Duodenal mucosa (tissue), 2 donors: ENCODE measurements around the gene CCNB1.
"Not testable (repeated sequence)": the region's sequence is repeated elsewhere in the genome, so short reads cannot be mapped to it uniquely, and the experiment has no call there.

Experiments
- H3K27ac ChIP-seq: one replicate; pipeline ENCODE4 v1.7.0; 2013; ENCODE audit warnings: low read depth, low read length
- H3K27me3 ChIP-seq, 2 donors: one replicate each; pipeline ENCODE4 v1.7.0; 2013; ENCODE audit warnings: low read length in 2 of 2, control low read depth in 1 of 2; ENCODE audit not compliant: insufficient read depth in 2 of 2, control insufficient read depth in 1 of 2
- H3K36me3 ChIP-seq, 2 donors: one replicate each; pipeline ENCODE4 v1.7.0; 2013; ENCODE audit warnings: low read length in 2 of 2, control low read depth in 1 of 2; ENCODE audit not compliant: insufficient read depth in 2 of 2, control insufficient read depth in 1 of 2
- H3K4me1 ChIP-seq, 2 donors: one replicate each; pipeline ENCODE4 v1.7.0; 2013; ENCODE audit warnings: low read length in 2 of 2, control low read depth in 1 of 2; ENCODE audit not compliant: insufficient read depth in 2 of 2, control insufficient read depth in 1 of 2
- H3K4me3 ChIP-seq, 2 donors: one replicate each; pipeline ENCODE4 v1.7.0; 2013; ENCODE audit warnings: low read length in 2 of 2, low read depth in 1 of 2
- H3K9ac ChIP-seq, 2 donors: one replicate each; pipeline ENCODE4 v1.7.0; 2013; ENCODE audit warnings: low read length in 2 of 2, low read depth in 1 of 2
- H3K9me3 ChIP-seq, 2 donors: one replicate each; pipeline ENCODE4 v1.7.0; 2013; ENCODE audit warnings: low read length in 2 of 2, control low read depth in 1 of 2; ENCODE audit not compliant: control insufficient read depth in 1 of 2

The CCNB1 gene

DNA sequence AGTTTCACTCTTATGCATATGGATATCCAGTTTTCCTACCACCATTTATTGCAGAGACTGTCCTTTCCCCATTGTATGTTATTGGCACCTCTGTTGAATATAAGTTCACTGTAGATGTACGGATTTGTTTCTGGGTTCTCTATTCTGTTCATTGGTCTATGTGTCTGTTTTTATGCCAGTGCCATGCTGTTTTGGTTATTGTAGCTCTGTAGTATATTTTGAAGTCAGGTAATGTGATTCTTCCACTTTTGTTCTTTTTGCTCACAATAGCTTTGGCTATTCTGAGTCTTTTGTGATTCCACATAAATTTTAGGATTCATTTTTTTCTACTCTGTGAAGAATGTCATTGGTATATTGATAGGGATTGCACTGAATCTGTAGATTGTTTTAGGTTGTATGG, 26.1 kb upstream of the CCNB1 start:
- Histone ChIP-seq H3K4me3 (no peak overlapping the region), H3K9me3 (no peaks in the 10 kb centered on the region), H3K4me1 (no peaks in the 10 kb centered on the region), H3K9ac (no peak overlapping the region), H3K27me3 (no peaks in the 10 kb centered on the region), H3K27ac (no peak overlapping the region), H3K36me3 (no peaks in the 10 kb centered on the region)

DNA sequence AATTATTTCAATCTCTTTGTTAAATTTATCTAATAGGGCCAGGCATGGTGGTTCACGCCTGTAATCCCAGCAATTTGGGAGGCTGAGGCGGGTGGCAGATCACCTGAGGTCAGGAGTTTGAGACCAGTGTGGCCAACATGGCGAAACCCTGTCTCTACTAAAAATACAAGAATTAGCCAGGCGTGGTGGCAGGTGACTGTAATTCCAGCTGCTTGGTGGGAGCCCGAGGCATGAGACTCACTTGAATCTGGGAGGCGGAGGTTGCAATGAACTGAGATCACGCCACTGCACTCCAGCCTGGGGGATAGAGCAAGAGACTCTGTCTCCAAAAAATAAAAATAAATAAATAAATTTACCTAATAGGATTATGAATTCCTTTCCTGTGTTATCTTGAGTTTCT, 18.4 kb upstream of the CCNB1 start:
- not testable (repeated sequence) for H3K4me3 ChIP-seq, H3K9ac ChIP-seq, H3K9me3 ChIP-seq, H3K27ac ChIP-seq, H3K36me3 ChIP-seq, H3K27me3 ChIP-seq, H3K4me1 ChIP-seq

DNA sequence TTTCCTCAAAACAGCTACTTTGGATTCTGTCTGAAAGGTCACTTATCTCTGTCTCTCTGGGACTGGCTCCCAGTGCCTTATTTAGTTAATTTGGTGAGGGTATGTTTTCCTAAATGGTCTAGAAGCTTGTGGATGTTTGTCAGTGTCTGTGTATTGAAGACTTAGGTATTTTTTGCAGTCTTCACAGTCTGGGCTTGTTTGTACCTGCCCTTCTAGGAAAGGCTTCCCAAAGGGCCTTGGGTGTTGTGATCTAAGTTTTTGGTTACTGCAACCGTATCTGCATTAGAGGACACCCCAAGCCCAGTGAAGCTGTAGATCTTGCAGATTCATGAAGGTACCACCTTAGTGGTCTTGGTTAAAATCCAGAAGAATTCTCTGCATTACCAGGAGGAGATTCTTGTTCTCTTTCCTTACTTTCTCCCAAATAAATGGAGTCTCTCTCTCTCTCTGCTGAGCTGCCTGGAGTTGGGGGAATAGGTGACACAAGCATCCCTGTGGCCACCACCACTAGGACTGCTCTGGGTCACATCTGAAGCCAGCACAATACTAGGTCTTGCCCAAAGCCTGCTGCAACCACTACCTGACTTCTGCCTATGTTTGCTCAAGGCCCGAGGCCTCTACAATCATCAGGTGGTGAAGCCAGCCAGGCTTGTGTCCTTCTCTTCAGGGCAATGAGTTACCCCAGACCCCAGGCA, 17.8 kb upstream of the CCNB1 start:
- H3K9ac ChIP-seq = no peak overlapping the region
- no peak overlapping the region for H3K27ac ChIP-seq
- no peaks in the 10 kb centered on the region for H3K9me3 ChIP-seq
- no peaks in the 10 kb centered on the region for H3K27me3 ChIP-seq
- H3K4me3 ChIP-seq = no peak overlapping the region
- H3K4me1 ChIP-seq = no peaks in the 10 kb centered on the region
- no peaks in the 10 kb centered on the region for H3K36me3 ChIP-seq

DNA sequence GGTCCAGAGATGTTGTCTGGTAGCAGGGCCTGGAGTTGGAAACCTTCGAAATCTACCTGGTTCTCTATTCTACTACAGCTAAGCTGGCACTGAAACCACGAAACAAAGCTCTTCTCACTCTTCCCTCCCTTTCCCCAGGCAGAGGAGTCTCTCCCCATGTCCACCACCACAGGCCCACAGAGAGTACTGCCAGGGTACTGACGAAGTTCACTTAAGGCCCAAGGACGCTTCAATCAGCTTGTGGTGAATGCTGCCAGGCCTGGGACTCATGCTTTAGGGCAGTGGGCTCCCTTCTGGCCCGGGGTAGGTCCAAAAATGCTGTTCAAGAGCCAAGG, 17.3 kb upstream of the CCNB1 start:
- H3K4me1 ChIP-seq = no peaks in the 10 kb centered on the region
- H3K9ac ChIP-seq = no peak overlapping the region
- H3K9me3 ChIP-seq = no peaks in the 10 kb centered on the region
- no peaks in the 10 kb centered on the region for H3K36me3 ChIP-seq
- no peak overlapping the region for H3K4me3 ChIP-seq
- no peaks in the 10 kb centered on the region for H3K27me3 ChIP-seq
- H3K27ac ChIP-seq = no peak overlapping the region

DNA sequence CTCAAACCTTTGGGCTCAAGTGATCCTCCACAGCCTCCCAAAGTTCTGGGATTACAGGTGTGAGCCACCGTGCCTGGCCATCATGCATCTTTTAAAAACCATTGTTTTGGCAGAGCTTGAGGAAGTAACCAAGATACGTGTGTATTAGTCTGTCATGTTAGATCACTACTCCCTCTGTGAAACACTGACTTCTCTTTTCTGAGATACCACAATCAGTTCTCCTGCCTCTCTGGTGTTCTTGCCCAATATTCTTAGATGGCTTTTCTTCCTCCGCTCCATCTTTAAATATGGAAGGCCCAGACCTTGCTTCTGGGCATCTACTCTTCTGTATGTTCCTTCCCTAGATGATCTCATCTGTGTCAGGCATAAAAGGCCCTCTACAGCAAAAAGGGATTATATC, 14.2 kb upstream of the CCNB1 start:
- Histone ChIP-seq H3K36me3 (no peaks in the 10 kb centered on the region), H3K4me1 (no peaks in the 10 kb centered on the region)

DNA sequence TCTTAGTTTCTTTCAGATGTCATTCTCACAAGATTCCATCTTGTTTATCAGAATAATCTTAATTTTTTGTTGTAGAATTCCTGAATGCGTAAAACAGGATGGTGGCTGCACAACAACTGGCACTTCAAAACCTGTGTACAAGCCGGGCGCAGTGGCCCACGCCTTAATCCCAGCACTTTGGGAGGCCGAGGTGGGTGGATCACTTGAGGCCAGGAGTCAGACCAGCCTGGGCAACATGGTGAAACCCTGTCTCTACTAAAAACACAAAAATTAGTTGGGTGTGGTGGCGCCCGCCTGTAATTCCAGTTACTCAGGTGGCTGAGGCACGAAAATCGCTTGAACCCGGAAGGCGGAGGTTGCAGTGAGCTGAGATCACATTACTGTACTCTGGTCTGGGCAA, 10.5 kb upstream of the CCNB1 start:
- H3K27me3 ChIP-seq = no peaks in the 10 kb centered on the region
- H3K9ac ChIP-seq = no peak overlapping the region
- H3K9me3 ChIP-seq = no peaks in the 10 kb centered on the region
- H3K4me3 ChIP-seq = no peak overlapping the region
- no peaks in the 10 kb centered on the region for H3K36me3 ChIP-seq
- no peaks in the 10 kb centered on the region for H3K4me1 ChIP-seq
- no peak overlapping the region for H3K27ac ChIP-seq

More for the DNA sequence above, 14.2 kb upstream of the CCNB1 start:
- Histone ChIP-seq H3K9me3 (no peaks in the 10 kb centered on the region), H3K4me3 (no peak overlapping the region), H3K9ac (no peak overlapping the region), H3K27ac (no peak overlapping the region), H3K27me3 (no peaks in the 10 kb centered on the region)

DNA sequence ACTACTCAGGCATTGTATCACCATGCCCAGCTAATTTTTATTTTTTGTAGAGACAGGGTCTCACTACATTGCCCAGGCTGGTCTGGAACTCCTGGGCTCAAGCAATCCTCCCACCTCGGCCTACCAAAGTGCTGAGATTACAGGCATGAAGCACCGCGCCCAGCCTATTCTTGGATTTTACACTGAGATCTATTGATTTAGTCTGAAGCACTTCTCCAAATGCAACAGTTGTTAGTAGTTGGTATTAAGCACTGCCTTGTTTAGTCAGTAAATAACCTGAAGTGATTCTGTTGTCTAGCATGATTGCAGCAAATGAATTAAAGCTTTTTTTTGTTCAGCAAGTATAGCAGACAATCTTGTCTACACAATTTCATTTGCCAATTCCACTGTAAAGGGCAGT, 8.9 kb upstream of the CCNB1 start:
- H3K4me3 ChIP-seq = no peak overlapping the region
- H3K36me3 ChIP-seq = no peaks in the 10 kb centered on the region
- no peaks in the 10 kb centered on the region for H3K9me3 ChIP-seq
- H3K9ac ChIP-seq = no peak overlapping the region
- H3K27me3 ChIP-seq = no peaks in the 10 kb centered on the region
- H3K27ac ChIP-seq = no peak overlapping the region
- no peaks in the 10 kb centered on the region for H3K4me1 ChIP-seq

DNA sequence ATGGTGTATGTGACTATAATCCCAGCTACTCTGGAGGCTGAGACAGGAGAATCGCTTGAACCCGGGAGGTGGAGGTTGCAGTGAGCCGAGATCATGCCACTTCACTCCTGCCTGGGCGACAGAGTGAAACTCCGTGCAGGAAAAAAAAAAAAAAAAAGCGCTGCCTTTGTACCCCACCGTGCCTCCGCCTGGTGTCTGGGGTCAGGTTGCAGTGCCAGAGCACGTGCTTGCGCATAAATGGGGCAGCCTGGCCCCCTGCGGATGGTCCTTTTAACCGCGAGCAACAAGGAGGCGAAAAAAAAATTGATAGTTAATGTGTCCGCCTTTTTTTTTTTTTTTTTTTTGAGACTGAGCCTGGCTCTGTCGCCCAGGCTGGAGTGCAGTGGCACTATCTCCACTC, 6.3 kb upstream of the CCNB1 start:
- H3K36me3 ChIP-seq = no peaks in the 10 kb centered on the region
- no peaks in the 10 kb centered on the region for H3K9me3 ChIP-seq
- H3K4me1 ChIP-seq = no peaks in the 10 kb centered on the region
- H3K27me3 ChIP-seq = no peaks in the 10 kb centered on the region
- no peak overlapping the region for H3K9ac ChIP-seq
- H3K4me3 ChIP-seq = no peak overlapping the region
- H3K27ac ChIP-seq = no peak overlapping the region

DNA sequence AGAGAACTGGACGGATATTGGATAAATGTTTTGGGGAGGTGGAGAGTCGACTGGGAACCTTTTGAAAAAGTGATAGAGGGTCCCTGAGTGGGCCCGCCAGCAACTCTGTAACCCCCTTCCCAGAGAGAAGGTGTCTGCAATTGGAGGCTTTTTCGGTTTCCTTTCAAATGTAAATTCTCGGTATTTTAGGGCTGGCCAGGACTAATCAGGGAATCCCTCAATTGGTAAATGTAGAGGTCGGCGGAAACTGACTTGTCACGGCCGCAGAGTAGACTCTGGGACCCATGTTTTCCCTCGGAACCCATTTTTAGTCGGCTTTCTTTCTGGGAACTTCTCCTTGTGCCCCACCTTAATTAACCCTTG, 524 bp downstream of the CCNB1 start:
- peak overlapping the region; percentile 81 to 91 for H3K4me3 ChIP-seq
- peaks cover 16 to 18% of the 10 kb centered on the region in 2 donors for H3K4me1 ChIP-seq
- peak overlapping the region; percentile 59 to 85 for H3K9ac ChIP-seq
- H3K36me3 ChIP-seq = peaks cover 0 to 2% of the 10 kb centered on the region in 2 donors
- H3K27me3 ChIP-seq = no peaks in the 10 kb centered on the region
- H3K9me3 ChIP-seq = no peaks in the 10 kb centered on the region
- no peak overlapping the region for H3K27ac ChIP-seq

DNA sequence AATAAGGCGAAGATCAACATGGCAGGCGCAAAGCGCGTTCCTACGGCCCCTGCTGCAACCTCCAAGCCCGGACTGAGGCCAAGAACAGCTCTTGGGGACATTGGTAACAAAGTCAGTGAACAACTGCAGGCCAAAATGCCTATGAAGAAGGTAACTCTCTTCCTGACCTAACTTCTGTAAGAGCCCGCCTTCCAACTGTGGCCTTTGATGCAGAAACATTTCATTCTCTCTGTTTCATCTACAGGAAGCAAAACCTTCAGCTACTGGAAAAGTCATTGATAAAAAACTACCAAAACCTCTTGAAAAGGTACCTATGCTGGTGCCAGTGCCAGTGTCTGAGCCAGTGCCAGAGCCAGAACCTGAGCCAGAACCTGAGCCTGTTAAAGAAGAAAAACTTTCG, 979 bp downstream of the CCNB1 start:
- peak overlapping the region; percentile 59 to 85 for H3K9ac ChIP-seq

DNA sequence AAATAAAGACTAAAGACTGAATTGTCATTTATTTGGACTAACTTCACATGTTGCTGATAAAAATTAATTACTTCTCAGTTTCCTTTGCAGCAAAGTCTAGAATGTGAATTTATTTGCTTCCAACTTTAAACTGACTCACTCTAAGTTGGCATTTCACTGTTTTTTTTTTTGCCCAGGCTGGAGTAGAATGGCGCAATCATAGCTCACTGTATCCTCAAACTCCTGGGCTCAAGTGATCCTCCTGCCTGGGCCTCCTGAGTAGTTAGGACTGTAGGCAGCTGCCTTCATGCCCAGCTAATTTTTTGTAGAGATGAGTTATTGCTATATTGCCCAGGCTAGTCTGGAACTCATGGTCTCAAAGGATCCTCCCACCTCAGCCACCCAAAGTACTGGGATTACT, 3.5 kb downstream of the CCNB1 start:
- H3K4me3 ChIP-seq = no peak overlapping the region
- H3K36me3 ChIP-seq = peaks cover 6 to 26% of the 10 kb centered on the region in 2 donors
- no peak overlapping the region for H3K27ac ChIP-seq
- H3K4me1 ChIP-seq = peaks cover 16 to 18% of the 10 kb centered on the region in 2 donors
- H3K9ac ChIP-seq = no peak overlapping the region
- H3K27me3 ChIP-seq = no peaks in the 10 kb centered on the region
- no peaks in the 10 kb centered on the region for H3K9me3 ChIP-seq

More for the DNA sequence above, 979 bp downstream of the CCNB1 start:
- no peak overlapping the region for H3K27ac ChIP-seq
- peaks cover 0 to 3% of the 10 kb centered on the region in 2 donors for H3K36me3 ChIP-seq
- H3K4me3 ChIP-seq = peak overlapping the region; percentile 81 to 91
- H3K27me3 ChIP-seq = no peaks in the 10 kb centered on the region
- no peaks in the 10 kb centered on the region for H3K9me3 ChIP-seq
- peaks cover 16 to 18% of the 10 kb centered on the region in 2 donors for H3K4me1 ChIP-seq
